Neuron (in vitro differentiated cells): ENCODE data around the gene ITGA6.

ENCODE experiments used
- H2AFZ ChIP-seq: one replicate; pipeline ENCODE4 v1.6.1; 2013; ENCODE audit warnings: low read depth, mild to moderate bottlenecking, inconsistent platforms, low read length, moderate library complexity
- H3K27me3 ChIP-seq: one replicate; pipeline ENCODE4 v1.6.1; 2013; ENCODE audit warnings: low read length; ENCODE audit not compliant: insufficient read depth
- H3K36me3 ChIP-seq: one replicate; pipeline ENCODE4 v1.6.1; 2013; ENCODE audit warnings: low read length; ENCODE audit not compliant: insufficient read depth
- H3K4me1 ChIP-seq: one replicate; pipeline ENCODE4 v1.6.1; 2013; ENCODE audit warnings: low read length; ENCODE audit not compliant: insufficient read depth
- H3K4me3 ChIP-seq: 2 replicates; pipeline ENCODE4 v1.5.1; 2013; ENCODE audit warnings: mild to moderate bottlenecking, low read length, moderate library complexity
- H3K9me3 ChIP-seq: one replicate; pipeline ENCODE4 v1.6.1; 2013; ENCODE audit warnings: low read length

The ITGA6 gene

DNA sequence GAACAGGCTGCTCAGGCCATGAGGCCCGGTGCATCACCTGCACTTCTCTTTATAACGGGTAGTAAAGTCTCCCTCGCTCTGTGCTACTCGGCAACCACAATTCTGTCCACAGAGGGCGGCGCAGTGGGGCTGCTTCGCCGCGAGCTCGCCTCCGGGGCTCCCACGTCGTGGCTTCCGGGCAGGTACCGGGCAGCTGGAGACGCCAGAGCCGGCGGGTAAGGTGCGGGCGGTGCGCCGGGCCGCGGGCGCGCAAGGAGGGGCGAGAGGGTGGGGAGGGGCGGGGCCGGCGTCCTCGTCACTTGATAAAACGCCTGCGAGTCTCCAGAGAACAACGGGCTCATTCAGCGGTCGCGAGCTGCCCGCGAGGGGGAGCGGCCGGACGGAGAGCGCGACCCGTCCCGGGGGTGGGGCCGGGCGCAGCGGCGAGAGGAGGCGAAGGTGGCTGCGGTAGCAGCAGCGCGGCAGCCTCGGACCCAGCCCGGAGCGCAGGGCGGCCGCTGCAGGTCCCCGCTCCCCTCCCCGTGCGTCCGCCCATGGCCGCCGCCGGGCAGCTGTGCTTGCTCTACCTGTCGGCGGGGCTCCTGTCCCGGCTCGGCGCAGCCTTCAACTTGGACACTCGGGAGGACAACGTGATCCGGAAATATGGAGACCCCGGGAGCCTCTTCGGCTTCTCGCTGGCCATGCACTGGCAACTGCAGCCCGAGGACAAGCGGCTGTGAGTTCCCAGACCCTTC, at the start of gene ITGA6:
Gene ITGA6 (plus strand): TSS at position 331 of the 734 bp plus-strand sequence.
- Histone ChIP-seq H3K4me3 (peak within 1 kb of the TSS; percentile 64), H2AFZ (peak within 1 kb of the TSS; percentile 91), H3K36me3 (no peaks in the 10 kb centered on the region), H3K9me3 (no peaks in the 10 kb centered on the region), H3K4me1 (peaks cover 16% of the 10 kb centered on the region), H3K27me3 (peaks cover 11% of the 10 kb centered on the region)

DNA sequence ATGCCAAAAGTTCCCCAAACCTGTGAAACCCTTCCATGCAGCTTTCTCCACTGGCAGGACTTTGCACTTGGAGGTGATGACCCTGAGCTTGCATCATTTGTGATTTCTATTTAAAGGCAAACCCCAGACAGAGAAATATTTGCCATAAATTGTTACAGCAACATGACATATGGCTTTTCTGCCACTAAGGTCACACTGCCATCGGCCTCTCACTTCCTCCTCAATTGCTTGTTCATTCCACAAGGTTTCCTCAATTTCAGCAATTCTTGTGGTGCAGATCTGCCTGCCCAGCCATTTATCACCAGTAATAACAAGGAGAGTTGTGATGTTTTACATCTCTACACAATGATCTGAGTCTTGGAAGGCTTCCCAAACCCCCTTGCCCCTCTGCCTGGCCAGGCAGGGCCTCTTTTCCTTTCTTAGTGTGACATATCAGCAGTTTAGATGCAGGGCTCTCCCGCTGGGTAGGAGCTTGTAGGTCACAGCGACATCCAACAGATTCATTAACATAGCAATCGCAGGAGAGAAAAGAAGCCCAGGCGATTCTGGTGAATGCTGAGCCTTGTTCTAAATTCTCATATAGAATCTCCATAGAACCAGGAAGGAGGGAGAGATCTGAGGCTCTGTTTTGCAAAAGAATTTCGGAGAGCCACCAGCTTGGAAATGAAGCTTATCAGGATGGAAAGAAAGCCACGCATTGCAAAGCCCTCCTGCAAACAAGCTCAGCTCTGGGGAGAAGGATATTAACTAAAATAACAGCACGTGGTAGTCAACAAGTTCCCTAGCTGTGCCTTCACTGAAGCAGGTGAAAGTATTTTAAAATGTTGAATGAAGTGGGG, 46.7 kb upstream of the ITGA6 start:
- peaks cover 21% of the 10 kb centered on the region for H3K4me1 ChIP-seq
- H3K36me3 ChIP-seq: no peaks in the 10 kb centered on the region
- no peak overlapping the region for H3K4me3 ChIP-seq
- H3K9me3 ChIP-seq: no peaks in the 10 kb centered on the region
- H3K27me3 ChIP-seq: no peaks in the 10 kb centered on the region
- H2AFZ ChIP-seq: no peak overlapping the region

DNA sequence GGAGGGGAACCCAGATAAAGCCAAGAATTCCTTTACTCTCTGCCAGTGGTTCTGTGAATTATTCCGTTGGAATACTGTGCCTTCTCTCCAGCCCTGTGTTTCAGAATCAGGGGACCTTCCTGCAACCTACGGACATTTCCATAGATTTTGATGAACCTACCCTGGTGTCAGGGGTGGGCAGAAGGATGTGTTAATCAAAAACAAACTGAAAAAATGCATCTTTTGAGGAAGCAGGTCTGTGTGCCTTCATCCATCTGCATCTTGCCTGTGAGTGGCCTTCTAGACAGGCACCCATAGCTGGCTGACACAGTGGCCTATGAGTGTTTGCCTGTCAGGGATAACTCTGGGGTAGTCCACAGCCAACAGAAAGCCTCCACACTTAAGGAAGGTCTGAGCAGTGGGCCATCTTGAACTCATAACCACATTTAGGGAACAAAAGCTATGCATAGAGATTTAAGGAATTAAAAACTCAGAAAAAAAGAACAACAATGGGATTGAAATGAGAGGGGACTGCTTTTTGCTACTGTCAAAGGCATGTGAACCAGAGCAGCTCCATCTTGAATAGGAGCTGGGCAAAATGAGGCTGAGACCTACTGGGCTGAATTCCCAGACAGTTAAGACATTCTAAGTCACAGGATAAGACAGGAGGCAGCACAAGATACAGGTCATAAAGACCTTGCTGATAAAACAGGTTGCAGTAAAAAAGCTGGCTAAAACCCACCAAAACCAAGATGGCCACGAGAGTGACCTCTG, 45.9 kb upstream of the ITGA6 start:
- Histone ChIP-seq H3K4me1 (peaks cover 21% of the 10 kb centered on the region), H3K36me3 (no peaks in the 10 kb centered on the region), H2AFZ (no peak overlapping the region), H3K27me3 (no peaks in the 10 kb centered on the region), H3K4me3 (no peak overlapping the region), H3K9me3 (no peaks in the 10 kb centered on the region)

DNA sequence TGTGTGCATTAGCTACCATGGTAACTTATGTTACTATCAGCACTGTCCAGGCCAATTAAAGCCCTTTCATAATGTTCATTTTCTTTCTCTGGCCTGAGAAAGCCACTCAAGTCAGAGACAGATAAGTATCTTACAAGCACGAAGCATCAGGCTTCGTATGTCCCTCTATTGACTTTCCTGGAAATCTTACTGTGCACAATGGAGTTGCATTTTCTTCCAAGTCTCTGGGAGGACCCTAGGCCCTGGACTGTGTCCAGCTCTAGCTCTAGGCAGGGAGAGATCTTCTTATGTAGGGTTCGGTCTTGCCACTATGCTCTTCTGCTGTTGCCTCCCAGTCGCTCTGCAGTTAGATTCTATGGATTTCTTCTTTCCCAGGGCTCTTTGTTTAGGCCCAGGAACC, 40.0 kb upstream of the ITGA6 start:
- Histone ChIP-seq H3K4me3 (no peak overlapping the region), H3K36me3 (no peaks in the 10 kb centered on the region), H3K9me3 (peaks cover 2% of the 10 kb centered on the region), H3K27me3 (no peaks in the 10 kb centered on the region), H2AFZ (no peak overlapping the region), H3K4me1 (peaks cover 11% of the 10 kb centered on the region)

DNA sequence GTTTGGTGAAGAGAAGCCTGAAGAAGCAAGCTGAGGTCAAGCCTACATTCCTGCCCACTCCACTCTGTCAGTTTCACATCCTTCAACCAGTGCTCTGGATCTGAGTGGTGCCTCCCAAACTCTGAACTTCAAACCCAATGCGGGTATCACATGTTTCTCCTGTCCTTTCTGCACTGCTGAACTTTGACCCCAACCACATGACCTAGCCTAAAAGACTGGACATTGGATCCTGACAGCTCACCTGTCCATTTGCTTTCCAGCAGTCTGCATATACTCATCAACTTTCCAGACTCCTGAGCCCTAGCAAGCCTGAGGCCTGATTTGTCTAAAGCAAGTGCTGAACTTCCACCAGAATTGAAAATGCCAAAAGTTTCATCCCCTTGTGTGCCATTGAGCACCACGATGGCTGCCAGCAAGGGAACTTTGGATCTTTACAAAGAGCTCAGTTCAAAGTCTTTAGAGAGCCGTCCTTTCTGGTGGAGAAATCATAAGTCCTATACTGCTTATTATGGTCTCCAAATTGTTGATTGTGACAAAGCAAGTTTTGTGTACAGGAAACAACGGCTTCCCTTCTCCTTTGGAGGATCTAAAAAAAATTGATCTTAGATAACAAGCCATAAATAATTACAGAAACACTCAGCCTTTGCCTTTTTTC, 37.6 kb upstream of the ITGA6 start:
- H3K9me3 ChIP-seq: peaks cover 2% of the 10 kb centered on the region
- H3K27me3 ChIP-seq: no peaks in the 10 kb centered on the region
- peaks cover 11% of the 10 kb centered on the region for H3K4me1 ChIP-seq
- H3K4me3 ChIP-seq: no peak overlapping the region
- H2AFZ ChIP-seq: no peak overlapping the region
- H3K36me3 ChIP-seq: no peaks in the 10 kb centered on the region

DNA sequence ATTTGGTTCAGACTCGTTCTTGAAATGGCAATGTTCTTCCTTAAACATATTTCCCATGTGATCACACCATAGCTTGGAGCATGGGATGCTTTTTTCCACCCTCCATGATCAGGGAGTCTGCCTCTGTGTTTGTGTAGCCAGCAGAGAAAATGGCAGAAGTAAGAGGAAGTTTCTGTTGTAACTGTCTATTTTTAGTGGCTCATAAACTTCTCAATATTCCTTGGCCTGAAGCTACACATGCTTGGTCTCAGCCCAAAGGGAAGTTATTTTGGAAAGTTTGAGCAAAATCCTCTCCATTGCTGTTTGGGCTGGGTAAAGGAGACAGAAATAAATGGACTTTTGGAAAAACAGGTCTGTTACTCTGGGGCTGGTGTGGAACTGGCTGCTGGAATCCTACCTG, 33.4 kb upstream of the ITGA6 start:
- Histone ChIP-seq H2AFZ (no peak overlapping the region), H3K27me3 (peaks cover 3% of the 10 kb centered on the region), H3K4me1 (peaks cover 4% of the 10 kb centered on the region), H3K36me3 (no peaks in the 10 kb centered on the region), H3K9me3 (peaks cover 4% of the 10 kb centered on the region), H3K4me3 (no peak overlapping the region)

DNA sequence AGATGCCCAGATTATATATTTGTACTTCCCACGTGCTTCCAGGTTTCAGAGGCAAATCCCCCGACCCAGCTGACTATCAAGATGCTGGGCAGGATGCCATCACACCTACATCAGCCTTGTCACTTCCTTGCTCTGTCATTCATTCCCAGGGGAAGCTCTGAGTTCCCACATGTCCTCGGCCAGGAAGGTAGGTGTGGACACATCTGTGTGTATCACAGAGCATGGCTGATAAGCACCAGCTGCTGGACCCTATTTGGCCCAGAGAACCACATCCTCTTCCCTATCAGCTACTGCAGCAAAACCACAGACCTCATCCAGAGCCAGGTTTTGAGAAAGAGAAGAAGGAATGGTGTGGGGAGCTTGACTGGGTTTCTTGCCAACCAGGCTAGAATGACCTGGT, 31.9 kb upstream of the ITGA6 start:
- Histone ChIP-seq H3K9me3 (peaks cover 4% of the 10 kb centered on the region), H3K36me3 (no peaks in the 10 kb centered on the region), H2AFZ (no peak overlapping the region), H3K4me3 (no peak overlapping the region), H3K4me1 (peaks cover 4% of the 10 kb centered on the region), H3K27me3 (peaks cover 3% of the 10 kb centered on the region)

DNA sequence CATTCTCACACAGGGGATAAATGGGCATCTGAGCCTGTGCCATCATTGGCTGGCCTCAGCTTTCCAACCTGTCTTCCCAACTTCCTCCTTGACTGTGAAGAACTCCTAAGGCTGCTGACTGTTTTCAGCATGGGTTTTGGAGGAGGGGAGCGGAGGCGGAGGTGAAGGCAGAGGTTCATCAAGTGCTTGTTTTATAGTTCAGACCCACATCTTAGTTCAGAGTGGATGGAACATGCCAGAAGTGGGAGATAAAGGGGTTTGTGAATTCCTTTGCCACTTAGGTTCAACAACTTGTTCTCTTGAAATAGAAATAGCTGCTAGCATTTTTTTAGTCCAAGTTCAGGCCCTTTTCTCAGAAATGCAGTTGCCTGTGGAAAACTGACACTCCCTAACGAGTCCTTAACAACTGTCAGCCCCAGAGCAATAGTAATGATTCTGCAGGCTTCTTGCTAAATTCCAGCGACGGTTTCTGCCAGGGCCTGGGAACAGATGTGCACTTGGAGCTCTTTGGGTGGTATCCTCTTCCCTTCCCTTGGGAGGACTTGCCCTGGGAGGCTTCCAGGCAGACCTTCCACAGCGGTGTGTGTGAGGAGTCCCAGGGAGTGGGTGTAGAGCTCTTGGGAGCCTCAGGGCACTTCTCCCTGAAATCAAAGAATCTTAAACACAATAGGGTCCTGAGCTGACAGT, 30.1 kb upstream of the ITGA6 start:
- Histone ChIP-seq H2AFZ (no peak overlapping the region), H3K36me3 (no peaks in the 10 kb centered on the region), H3K4me3 (no peak overlapping the region), H3K9me3 (peaks cover 4% of the 10 kb centered on the region), H3K27me3 (peaks cover 3% of the 10 kb centered on the region), H3K4me1 (no peaks in the 10 kb centered on the region)

DNA sequence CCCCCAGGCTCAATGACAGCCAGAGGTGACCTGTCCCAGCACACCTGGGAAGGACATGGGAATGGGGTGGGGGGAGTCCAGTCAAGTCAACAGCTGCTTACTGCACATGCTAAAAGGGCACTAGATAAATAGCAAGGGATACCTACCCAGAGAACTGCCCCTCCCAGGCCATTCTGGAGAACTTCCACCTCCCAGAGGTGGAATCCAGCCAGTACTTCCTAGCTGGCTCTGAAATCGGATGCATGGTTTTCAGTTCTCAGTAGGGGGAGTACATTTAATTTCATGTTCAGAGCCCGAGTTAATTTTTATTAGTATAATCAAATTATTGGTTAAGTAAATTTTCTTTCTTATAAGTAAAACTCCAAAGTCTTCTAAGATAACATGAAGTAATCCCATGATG, 28.9 kb upstream of the ITGA6 start:
- H3K27me3 ChIP-seq: peaks cover 3% of the 10 kb centered on the region
- H3K9me3 ChIP-seq: peaks cover 4% of the 10 kb centered on the region
- no peaks in the 10 kb centered on the region for H3K36me3 ChIP-seq
- no peak overlapping the region for H3K4me3 ChIP-seq
- no peaks in the 10 kb centered on the region for H3K4me1 ChIP-seq
- H2AFZ ChIP-seq: no peak overlapping the region

DNA sequence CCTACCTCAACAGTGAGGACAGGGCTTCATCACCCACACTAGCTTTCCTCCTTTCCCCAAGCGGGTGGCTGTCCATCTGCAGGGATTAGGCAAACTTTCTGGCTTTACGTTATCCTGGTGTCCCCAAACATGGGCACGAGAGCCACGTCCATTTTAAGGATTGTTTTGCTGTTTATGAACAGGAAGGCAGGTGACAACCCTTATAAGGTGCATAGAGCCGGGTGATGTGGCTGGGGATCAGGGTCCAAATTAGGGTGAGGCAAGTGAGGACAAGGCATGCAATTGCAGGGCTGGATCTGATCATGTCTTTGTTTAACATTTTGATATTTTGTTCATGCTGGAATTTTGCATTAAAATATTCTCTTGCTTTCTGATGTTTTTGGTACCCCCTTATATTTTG, 27.6 kb upstream of the ITGA6 start:
- peaks cover 3% of the 10 kb centered on the region for H3K27me3 ChIP-seq
- no peak overlapping the region for H3K4me3 ChIP-seq
- H2AFZ ChIP-seq: no peak overlapping the region
- H3K9me3 ChIP-seq: peaks cover 4% of the 10 kb centered on the region
- H3K36me3 ChIP-seq: no peaks in the 10 kb centered on the region
- peaks cover 10% of the 10 kb centered on the region for H3K4me1 ChIP-seq

DNA sequence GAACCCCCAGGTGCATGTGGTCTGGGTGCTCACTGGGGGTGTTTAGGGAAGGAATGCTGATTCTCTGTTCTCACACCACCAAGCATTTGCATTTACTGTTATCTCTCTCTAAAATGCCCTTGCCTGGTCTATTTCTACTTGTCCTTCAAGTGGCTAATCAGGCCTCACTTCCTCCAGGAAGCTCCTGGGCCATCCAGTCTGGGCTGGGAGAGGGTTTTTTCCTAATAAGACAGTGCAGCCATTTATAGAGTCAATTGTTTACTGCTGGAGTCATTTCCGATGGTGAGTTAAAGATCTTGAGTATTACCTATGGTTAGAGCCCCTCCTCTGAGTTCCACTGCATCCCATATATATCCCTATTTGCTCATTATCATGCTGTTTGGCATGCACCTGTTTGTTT, 25.2 kb upstream of the ITGA6 start:
- Histone ChIP-seq H3K36me3 (no peaks in the 10 kb centered on the region), H3K27me3 (no peaks in the 10 kb centered on the region), H3K4me3 (no peak overlapping the region), H3K9me3 (no peaks in the 10 kb centered on the region), H3K4me1 (peaks cover 13% of the 10 kb centered on the region), H2AFZ (no peak overlapping the region)

DNA sequence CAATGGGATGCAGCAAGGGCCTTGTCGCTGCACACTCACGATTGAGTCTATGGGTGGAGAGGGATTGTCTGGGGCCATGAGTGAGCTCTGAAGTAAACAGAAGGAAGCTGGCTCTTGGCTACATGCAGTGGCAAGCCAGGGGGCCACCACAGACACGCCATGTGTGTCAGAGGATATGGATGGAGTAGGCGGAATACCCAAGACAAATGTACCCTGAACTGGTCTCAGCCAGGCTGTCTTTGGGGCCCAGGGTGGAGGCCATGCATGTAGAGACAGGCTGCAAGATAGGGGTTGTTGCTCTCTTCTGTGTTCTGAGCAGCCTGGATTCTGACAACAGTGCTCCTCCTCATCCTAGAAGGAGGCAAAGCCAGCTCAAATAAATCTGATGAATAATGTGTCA, 24.0 kb upstream of the ITGA6 start:
- Histone ChIP-seq H2AFZ (no peak overlapping the region), H3K36me3 (no peaks in the 10 kb centered on the region), H3K9me3 (no peaks in the 10 kb centered on the region), H3K27me3 (no peaks in the 10 kb centered on the region), H3K4me3 (no peak overlapping the region), H3K4me1 (peaks cover 13% of the 10 kb centered on the region)
